Measurements from ENCODE around the gene LILRA2.

Gene LILRA2

GRCh38 chr19:54551950-54552912 is 21.4 kb upstream of the LILRA2 start:
- no peak for TF ChIP-seq CTCF (conservative IDR thresholded peaks at IDR 0.05; ENCODE audit: control insufficient read depth, insufficient read depth, low read depth, low read length)
- no peak overlapping the region for H3K4me3 ChIP-seq (ENCODE audit: control insufficient read depth, low read depth, low read length)

GRCh38 chr19:54552913-54553310 is 20.7 kb upstream of the LILRA2 start:
- H3K4me3 ChIP-seq (ENCODE audit: control insufficient read depth, low read depth, low read length), result no peak overlapping the region
- DNase-seq (ENCODE audit: low read depth), result no peak
- no peak for TF ChIP-seq CTCF (conservative IDR thresholded peaks at IDR 0.05; ENCODE audit: control insufficient read depth, insufficient read depth, low read depth, low read length)

More at GRCh38 chr19:54551950-54552912, 21.4 kb upstream of the LILRA2 start:
- DNase-seq (ENCODE audit: low read depth), result no peak

GRCh38 chr19:54554006-54554405 is 19.6 kb upstream of the LILRA2 start:
- no peak overlapping the region for H3K4me3 ChIP-seq (ENCODE audit: control insufficient read depth, low read depth, low read length)
- no peak for TF ChIP-seq CTCF (conservative IDR thresholded peaks at IDR 0.05; ENCODE audit: control insufficient read depth, insufficient read depth, low read depth, low read length)
- DNase-seq (ENCODE audit: low read depth), result no peak

GRCh38 chr19:54554896-54555295 is 18.7 kb upstream of the LILRA2 start:
- no peak overlapping the region for H3K4me3 ChIP-seq (ENCODE audit: control insufficient read depth, low read depth, low read length)
- no peak for DNase-seq (ENCODE audit: low read depth)
- TF ChIP-seq CTCF (conservative IDR thresholded peaks at IDR 0.05; ENCODE audit: control insufficient read depth, insufficient read depth, low read depth, low read length), result no peak

GRCh38 chr19:54556194-54556593 is 17.4 kb upstream of the LILRA2 start:
- DNase-seq (ENCODE audit: low read depth), result no peak
- H3K4me3 ChIP-seq (ENCODE audit: control insufficient read depth, low read depth, low read length), result no peak overlapping the region
- no peak for TF ChIP-seq CTCF (conservative IDR thresholded peaks at IDR 0.05; ENCODE audit: control insufficient read depth, insufficient read depth, low read depth, low read length)

- H3K4me3 ChIP-seq (ENCODE audit: control insufficient read depth, low read depth, low read length), result no peak overlapping the region
- no peak for DNase-seq (ENCODE audit: low read depth)
- no peak for TF ChIP-seq CTCF (conservative IDR thresholded peaks at IDR 0.05; ENCODE audit: control insufficient read depth, insufficient read depth, low read depth, low read length)
Measured at GRCh38 chr19:54558339-54558738, 15.3 kb upstream of the LILRA2 start.

Measured in fibroblast of mammary gland (primary cell).